Measurements from ENCODE around the gene PAPPA2. TPM values are rescaled to one million over a fixed set of nuclear protein-coding genes. Genes with fewer than 3 reads are reported as not detected.

The PAPPA2 gene
- total RNA-seq, 1 experiment from 2014 or later, result 0.81 TPM

DNA sequence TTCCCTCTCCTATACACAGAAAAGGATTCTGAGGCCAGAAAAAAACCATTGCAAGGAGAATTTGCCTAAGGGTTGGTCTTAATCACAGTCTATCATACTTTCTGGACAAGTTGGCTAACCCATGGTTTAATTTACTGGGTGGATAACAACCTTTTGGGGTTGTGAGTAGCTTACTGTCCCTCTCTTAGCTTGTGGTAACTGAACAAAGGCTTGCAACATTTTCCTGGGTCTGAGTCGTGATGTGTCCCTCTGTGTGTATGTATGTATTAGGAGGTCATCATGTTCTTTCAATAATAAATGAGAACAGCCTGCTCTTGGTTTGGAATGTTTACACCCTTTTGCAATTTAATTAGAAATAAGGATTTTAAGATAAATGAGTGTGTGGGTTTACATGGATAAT, 36.7 kb downstream of the PAPPA2 start:
- Histone ChIP-seq H2BK12ac (ENCODE audit: insufficient read length, low read depth, low read length) (no peak overlapping the region), H3K27ac (ENCODE audit: insufficient read length, low read depth, low read length) (no peak overlapping the region), H3K4me2 (ENCODE audit: insufficient read depth, insufficient read length, low read length) (no peak overlapping the region), H3T11ph (ENCODE audit: low read length) (no peak overlapping the region), H3K56ac (ENCODE audit: insufficient read length, low read depth, low read length) (no peak overlapping the region), H4K91ac (ENCODE audit: insufficient read length, low read depth, low read length) (no peak overlapping the region), H3K9ac (ENCODE audit: extremely low read depth, insufficient read length, low read length) (no peak overlapping the region), H2AFZ (ENCODE audit: low read length) (no peak overlapping the region), H3K23ac (ENCODE audit: insufficient read length, low read depth, low read length) (no peak overlapping the region), H3K23me2 (ENCODE audit: insufficient read length, low read depth, low read length, poor library complexity, severe bottlenecking) (no peaks in the 10 kb centered on the region), H3K14ac (ENCODE audit: insufficient read depth, low read length) (no peak overlapping the region), H4K5ac (ENCODE audit: insufficient read length, low read depth, low read length) (no peak overlapping the region), H3K79me1 (ENCODE audit: insufficient read depth, low read depth, low read length, poor library complexity, severe bottlenecking) (no peaks in the 10 kb centered on the region), H2BK15ac (ENCODE audit: low read depth, low read length) (no peak overlapping the region), H3K79me2 (ENCODE audit: insufficient read depth, low read length) (no peaks in the 10 kb centered on the region), H3K4me1 (ENCODE audit: insufficient read depth, low read length) (no peaks in the 10 kb centered on the region), H2AK5ac (ENCODE audit: insufficient read length, low read length) (no peak overlapping the region), H3K27me3 (ENCODE audit: insufficient read depth, low read length) (no peaks in the 10 kb centered on the region), H4K20me1 (ENCODE audit: control insufficient read depth, insufficient read depth, insufficient read length) (no peaks in the 10 kb centered on the region), H3K4ac (ENCODE audit: low read depth, low read length) (no peak overlapping the region), H3K18ac (ENCODE audit: insufficient read length, low read depth, low read length) (no peak overlapping the region), H2BK120ac (ENCODE audit: low read depth, low read length, poor library complexity, severe bottlenecking) (no peak overlapping the region), H3K9me3 (ENCODE audit: control insufficient read depth, low read depth, low read length) (no peaks in the 10 kb centered on the region), H2BK5ac (ENCODE audit: insufficient read length, low read length) (no peak overlapping the region), H2BK20ac (ENCODE audit: low read depth, low read length, poor library complexity, severe bottlenecking) (no peak overlapping the region), H4K8ac (replicated peaks; ENCODE audit: insufficient read length, low read depth, low read length) (no peak overlapping the region)
- DNase-seq, result no peak
- Mint-ChIP-seq H3K36me3 (ENCODE audit: insufficient read depth in 1 of 3, low read depth in 3 of 3) (no peaks in the 10 kb centered on the region), H3K9me3 (no peaks in the 10 kb centered on the region), H3K4me3 (no peak overlapping the region), H3K27ac (no peak overlapping the region), H3K27me3 (ENCODE audit: low read depth) (no peaks in the 10 kb centered on the region), H3K4me1 (0 out of 4 replicates have a peak, but pooled peaks cover 0 to 2% of the 10 kb centered on the region in 2 experiments)
- TF ChIP-seq, protein P1, sequence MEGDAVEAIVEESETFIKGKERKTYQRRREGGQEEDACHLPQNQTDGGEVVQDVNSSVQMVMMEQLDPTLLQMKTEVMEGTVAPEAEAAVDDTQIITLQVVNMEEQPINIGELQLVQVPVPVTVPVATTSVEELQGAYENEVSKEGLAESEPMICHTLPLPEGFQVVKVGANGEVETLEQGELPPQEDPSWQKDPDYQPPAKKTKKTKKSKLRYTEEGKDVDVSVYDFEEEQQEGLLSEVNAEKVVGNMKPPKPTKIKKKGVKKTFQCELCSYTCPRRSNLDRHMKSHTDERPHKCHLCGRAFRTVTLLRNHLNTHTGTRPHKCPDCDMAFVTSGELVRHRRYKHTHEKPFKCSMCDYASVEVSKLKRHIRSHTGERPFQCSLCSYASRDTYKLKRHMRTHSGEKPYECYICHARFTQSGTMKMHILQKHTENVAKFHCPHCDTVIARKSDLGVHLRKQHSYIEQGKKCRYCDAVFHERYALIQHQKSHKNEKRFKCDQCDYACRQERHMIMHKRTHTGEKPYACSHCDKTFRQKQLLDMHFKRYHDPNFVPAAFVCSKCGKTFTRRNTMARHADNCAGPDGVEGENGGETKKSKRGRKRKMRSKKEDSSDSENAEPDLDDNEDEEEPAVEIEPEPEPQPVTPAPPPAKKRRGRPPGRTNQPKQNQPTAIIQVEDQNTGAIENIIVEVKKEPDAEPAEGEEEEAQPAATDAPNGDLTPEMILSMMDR (conservative IDR thresholded peaks at IDR 0.05), result no peak
- no CpG with 5 or more reads among the region's 1 CpG for WGBS (ENCODE audit: extremely low coverage, insufficient read length, low lambda C conversion rate)
